Spleen (tissue), 11 donors: ENCODE results near the gene SORCS1. TPM values are rescaled to one million over a fixed set of nuclear protein-coding genes. Genes with fewer than 3 reads are reported as not detected.

Experiments
- DNase-seq: peaks from one replicate; pipeline ENCODE4 v3.0.0-alpha.2; 2020
- H3K27ac ChIP-seq, 8 donors: fragments of 200-600 bp; sonication (generic) in 7 of 8; 1 replicate in 4 of 8; 2 replicates in 4 of 8; pipeline versions ENCODE4 v1.5.0 to v1.8.0; 2016 to 2021; ENCODE audit warnings: inconsistent platforms in 4 of 8, mild to moderate bottlenecking in 4 of 8, moderate library complexity in 1 of 8
- H3K27me3 ChIP-seq, 7 donors: fragments of 200-600 bp; sonication (generic) in 6 of 7; replicated peaks in 1 of 7; 1 replicate in 4 of 7; 2 replicates in 3 of 7; pipeline versions ENCODE4 v1.5.0 to v1.8.0; 2016 to 2021; ENCODE audit warnings: inconsistent platforms in 3 of 7, mild to moderate bottlenecking in 1 of 7
- H3K36me3 ChIP-seq, 6 donors: fragments of 200-600 bp; sonication (generic) in 5 of 6; 1 replicate in 4 of 6; 2 replicates in 2 of 6; pipeline versions ENCODE4 v1.5.0 to v1.8.0; 2016 to 2021; ENCODE audit warnings: inconsistent platforms in 2 of 6
- H3K4me1 ChIP-seq, 6 donors: fragments of 200-600 bp; sonication (generic) in 5 of 6; 1 replicate in 3 of 6; 2 replicates in 3 of 6; pipeline versions ENCODE4 v1.5.0 to v1.8.0; 2016 to 2021; ENCODE audit warnings: inconsistent platforms in 3 of 6
- H3K4me3 ChIP-seq, 8 donors: fragments of 200-600 bp; sonication (generic) in 7 of 8; 1 replicate in 4 of 8; 2 replicates in 4 of 8; pipeline versions ENCODE4 v1.5.0 to v1.8.0; 2016 to 2021; ENCODE audit warnings: inconsistent platforms in 4 of 8, mild to moderate bottlenecking in 4 of 8, moderate library complexity in 2 of 8
- H3K9me3 ChIP-seq, 8 donors: fragments of 200-600 bp; sonication (generic) in 7 of 8; 1 replicate in 4 of 8; 2 replicates in 4 of 8; pipeline versions ENCODE4 v1.5.0 to v1.8.0; 2016 to 2021; ENCODE audit warnings: inconsistent platforms in 4 of 8
- CTCF ChIP-seq, 11 experiments: fragments of 200-600 bp in 7 of 11; fragments of 450-650 bp in 4 of 11; sonication (generic) in 4 of 11; IDR thresholded peaks in 8 of 11; conservative IDR thresholded peaks in 3 of 11; 1 replicate in 7 of 11; 2 replicates in 4 of 11; pipeline versions ENCODE4 v1.4.0 to v1.8.0; 2016 to 2021; ENCODE audit warnings: antibody characterized with exemption in 11 of 11, inconsistent platforms in 4 of 11, mild to moderate bottlenecking in 1 of 11
- POLR2A ChIP-seq, 3 donors: fragments of 450-650 bp; IDR thresholded peaks; one replicate each; pipeline ENCODE4 v1.5.1; 2017; ENCODE audit warnings: antibody characterized with exemption in 3 of 3, mild to moderate bottlenecking in 1 of 3
- POLR2AphosphoS5 ChIP-seq, 3 donors: sonication (generic); formaldehyde crosslinking; IDR thresholded peaks; one replicate each; pipeline ENCODE4 v1.5.1; 2017; ENCODE audit warnings: antibody characterized with exemption in 3 of 3
- WGBS, 5 donors: extraction: QIAGEN DNeasy Blood & Tissue Kit in 3 of 5; methylation state at CpG; one replicate each; pipeline versions ENCODE4 v1.1.5 to v1.1.7; 2013 to 2018; 5-methylcytosine and 5-hydroxymethylcytosine counted together
- intact Hi-C: fragments of 100-400 bp; cut with DNase I; formaldehyde crosslinking; loops from one replicate; pipeline ENCODE4 v1.15.0; 2023; ENCODE audit warnings: low total_unique reads
- polyA plus RNA-seq, 3 donors: library from polyadenylated mRNA; stranded (reverse); fragments of 200-250 nt; gene quantifications; one replicate each; pipeline ENCODE4 v1.2.1, GENCODE V29; 2013
- total RNA-seq, 7 donors: library from RNA; depleted of rRNA in 3 of 7; stranded (reverse); fragments of >200 nt in 3 of 7; fragmentation: NEBNext Ultra II Directional in 4 of 7; extraction: Animal tissue kit (Norgen Biotek cat#: 25700) in 4 of 7; gene quantifications; one replicate each; pipeline versions ENCODE4 v1.1.0 to v1.2.1, GENCODE V29; 2016 to 2021
- donor health status: healthy with polysubstance abuse.
- donor health status: DM: no; HTN: no; CAD: no; lungs with moderate emphysema.
- donor health status: DM: no; HTN: no; CAD: no.
- donor health status: Bipolar disorder and iron deficiency.
- donor health status: healthy.
- donor health status: DM: no; HTN: no; CAD: no.
- donor health status: DM: yes; HTN: yes; CAD: no.

SORCS1 gene
- total and polyA plus RNA-seq, 10 donors, result 0.67 to 2.7 (median 1.6) TPM

- Histone ChIP-seq H3K4me1 (no peaks in the 10 kb centered on the region), H3K9me3 (no peaks in the 10 kb centered on the region)
- 62 to 74% (median 72%) methylated on average over 3 of the region's 3 CpGs for WGBS, 5 donors
These were observed 456.8 kb downstream of the SORCS1 start for GRCh38 chr10:106707657-106708056.

GRCh38 chr10:106706127-106706526 lies 458.4 kb downstream of the SORCS1 start:
- no peak overlapping the region for H3K27ac ChIP-seq
- H3K4me3 ChIP-seq, result no peak overlapping the region
- peaks cover 0 to 13% (median 0%) of the 10 kb centered on the region in 7 donors for H3K27me3 ChIP-seq
- no peaks in the 10 kb centered on the region for H3K9me3 ChIP-seq
- no peaks in the 10 kb centered on the region for H3K4me1 ChIP-seq
- intact Hi-C loops, result loop anchor here (10.0 kb wide), 1 partner anchor 1109 kb away; no protein-coding TSS in a partner anchor
- no peak for DNase-seq
- H3K36me3 ChIP-seq, result no peaks in the 10 kb centered on the region
- no peak for TF ChIP-seq POLR2AphosphoS5 (IDR thresholded peaks at IDR 0.05)

More at GRCh38 chr10:106707657-106708056, 456.8 kb downstream of the SORCS1 start:
- no peak overlapping the region for H3K4me3 ChIP-seq
- no peak for DNase-seq
- TF ChIP-seq POLR2A (IDR thresholded peaks at IDR 0.05) (no peak), CTCF (IDR thresholded peaks at IDR 0.05 in 8 of 11, conservative IDR thresholded peaks at IDR 0.05 in 3 of 11) (no peak), POLR2AphosphoS5 (IDR thresholded peaks at IDR 0.05) (no peak)
- intact Hi-C loops, result loop anchor here (10.0 kb wide), 1 partner anchor 1107 kb away; no protein-coding TSS in a partner anchor
- no peaks in the 10 kb centered on the region for H3K36me3 ChIP-seq
- H3K27me3 ChIP-seq, result peaks cover 0 to 13% (median 0%) of the 10 kb centered on the region in 7 donors
- H3K27ac ChIP-seq, result no peak overlapping the region

DNA sequence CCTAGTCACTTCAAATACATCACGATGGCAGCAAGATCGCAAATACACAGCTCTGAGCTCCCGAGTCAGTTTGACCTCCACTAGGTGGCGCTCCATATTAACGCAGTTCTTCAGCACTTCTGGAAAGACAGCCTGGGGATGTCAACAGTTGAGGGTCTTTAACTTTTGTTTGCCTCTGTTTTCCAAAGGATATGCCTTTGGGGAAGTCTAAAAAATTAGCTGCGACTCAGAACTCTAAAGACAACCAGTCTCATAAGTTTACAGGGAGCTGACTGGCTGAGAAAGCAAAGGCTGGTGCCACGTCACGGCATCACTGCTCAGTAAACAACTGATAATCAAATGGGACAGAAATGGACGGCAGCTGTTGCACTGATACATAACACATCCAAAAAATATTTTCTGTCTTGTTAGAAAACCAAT lies 458.8 kb downstream of the SORCS1 start:
- 24 to 26% (median 25%) methylated on average over 9 of the region's 9 CpGs for WGBS, 5 donors
- Histone ChIP-seq H3K9me3 (no peaks in the 10 kb centered on the region), H3K4me1 (no peaks in the 10 kb centered on the region), H3K27ac (no peak overlapping the region), H3K4me3 (no peak overlapping the region), H3K27me3 (peaks cover 0 to 13% (median 0%) of the 10 kb centered on the region in 7 donors), H3K36me3 (no peaks in the 10 kb centered on the region)
- intact Hi-C loops, result loop anchor here (10.0 kb wide), 1 partner anchor 1109 kb away; no protein-coding TSS in a partner anchor
- DNase-seq, result no peak
- TF ChIP-seq POLR2AphosphoS5 (IDR thresholded peaks at IDR 0.05) (no peak), CTCF (IDR thresholded peaks at IDR 0.05 in 8 of 11, conservative IDR thresholded peaks at IDR 0.05 in 3 of 11) (peak in 10 of 11 experiments; percentile 14 to 71 (median 49))

- Histone ChIP-seq H3K27me3 (peaks cover 0 to 5% (median 0%) of the 10 kb centered on the region in 7 donors), H3K4me3 (no peak overlapping the region), H3K27ac (no peak overlapping the region), H3K9me3 (no peaks in the 10 kb centered on the region), H3K36me3 (no peaks in the 10 kb centered on the region), H3K4me1 (no peaks in the 10 kb centered on the region)
- DNase-seq, result no peak
- TF ChIP-seq POLR2AphosphoS5 (IDR thresholded peaks at IDR 0.05) (no peak), POLR2A (IDR thresholded peaks at IDR 0.05) (no peak), CTCF (IDR thresholded peaks at IDR 0.05 in 8 of 11, conservative IDR thresholded peaks at IDR 0.05 in 3 of 11) (no peak)
- intact Hi-C loops, result no loop called here
- 81 to 88% (median 84%) methylated on average over 2 of the region's 2 CpGs for WGBS, 5 donors
These were observed 468.3 kb downstream of the SORCS1 start for GRCh38 chr10:106696239-106696638.

GRCh38 chr10:106694696-106695095 lies 469.8 kb downstream of the SORCS1 start:
- Histone ChIP-seq H3K9me3 (no peaks in the 10 kb centered on the region), H3K4me1 (no peaks in the 10 kb centered on the region), H3K27me3 (peaks cover 0 to 5% (median 0%) of the 10 kb centered on the region in 7 donors), H3K4me3 (no peak overlapping the region), H3K36me3 (no peaks in the 10 kb centered on the region), H3K27ac (no peak overlapping the region)
- DNase-seq, result no peak
- intact Hi-C loops, result no loop called here
- TF ChIP-seq POLR2AphosphoS5 (IDR thresholded peaks at IDR 0.05) (no peak), CTCF (IDR thresholded peaks at IDR 0.05 in 8 of 11, conservative IDR thresholded peaks at IDR 0.05 in 3 of 11) (no peak), POLR2A (IDR thresholded peaks at IDR 0.05) (no peak)
- 55 to 82% (median 61%) methylated on average over 1 of the region's 1 CpG for WGBS, 5 donors
